CD14-positive monocyte (primary cell): ENCODE results near the gene KIF26B. TPM values are rescaled to one million over a fixed set of nuclear protein-coding genes. Genes with fewer than 3 reads are reported as not detected.

ENCODE experiments used
- DNase-seq, 3 donors: peaks; one replicate each; pipeline ENCODE4 v3.0.0-alpha.2; 2011 to 2022
- H2AFZ ChIP-seq: 2 replicates; pipeline ENCODE4 v1.6.0; 2012; ENCODE audit warnings: mild to moderate bottlenecking, low read depth, low read length, inconsistent platforms; ENCODE audit not compliant: insufficient read depth, poor library complexity, severe bottlenecking
- H3K27ac ChIP-seq, 2 donors: 1 replicate in 1 of 2; 2 replicates in 1 of 2; pipeline ENCODE4 v1.5.1; 2012 to 2013; ENCODE audit warnings: low read length in 2 of 2, control low read depth in 1 of 2, inconsistent platforms in 1 of 2, low read depth in 1 of 2, mild to moderate bottlenecking in 1 of 2
- H3K27me3 ChIP-seq, 2 donors: one replicate each; pipeline versions ENCODE4 v1.6.0 to v1.6.1; 2011 to 2013; ENCODE audit warnings: low read length in 2 of 2; ENCODE audit not compliant: control insufficient read depth in 2 of 2, insufficient read depth in 2 of 2
- H3K36me3 ChIP-seq, 2 donors: replicated peaks in 1 of 2; 1 replicate in 1 of 2; 2 replicates in 1 of 2; pipeline versions ENCODE4 v1.5.1 to v1.6.1; 2012 to 2013; ENCODE audit warnings: low read length in 2 of 2, control low read depth in 1 of 2, inconsistent platforms in 1 of 2, mild to moderate bottlenecking in 1 of 2; ENCODE audit not compliant: insufficient read depth in 2 of 2, control insufficient read depth in 1 of 2
- H3K4me1 ChIP-seq, 2 donors: 1 replicate in 1 of 2; 2 replicates in 1 of 2; pipeline versions ENCODE4 v1.5.1 to v1.6.1; 2012 to 2013; ENCODE audit warnings: low read length in 2 of 2, control low read depth in 1 of 2, inconsistent platforms in 1 of 2, mild to moderate bottlenecking in 1 of 2, moderate library complexity in 1 of 2; ENCODE audit not compliant: insufficient read depth in 2 of 2, control insufficient read depth in 1 of 2
- H3K4me2 ChIP-seq: replicated peaks from 2 replicates; pipeline ENCODE3; 2012; ENCODE audit warnings: low read length, moderate library complexity, mild to moderate bottlenecking; ENCODE audit not compliant: poor library complexity, severe bottlenecking; ENCODE audit errors: extremely low read depth
- H3K4me3 ChIP-seq, 3 experiments: fragments of 200-600 bp in 1 of 3; sonication (generic) in 1 of 3; replicated peaks in 1 of 3; 1 replicate in 2 of 3; 2 replicates in 1 of 3; pipeline ENCODE4 v1.5.1; 2011 to 2013; ENCODE audit warnings: low read length in 3 of 3, mild to moderate bottlenecking in 3 of 3, control low read depth in 2 of 3, low read depth in 2 of 3, inconsistent platforms in 1 of 3, moderate library complexity in 1 of 3
- H3K79me2 ChIP-seq: 2 replicates; pipeline ENCODE4 v1.6.0; 2012; ENCODE audit warnings: mild to moderate bottlenecking, control low read depth, inconsistent platforms, low read length, moderate library complexity; ENCODE audit not compliant: insufficient read depth
- H3K9ac ChIP-seq: 2 replicates; pipeline ENCODE4 v1.6.0; 2017; ENCODE audit warnings: low read length, mild to moderate bottlenecking; ENCODE audit not compliant: insufficient read depth, poor library complexity, severe bottlenecking
- H3K9me3 ChIP-seq, 2 donors: replicated peaks in 1 of 2; 1 replicate in 1 of 2; 2 replicates in 1 of 2; pipeline versions ENCODE4 v1.5.1 to v1.6.1; 2012 to 2013; ENCODE audit warnings: low read length in 2 of 2, control low read depth in 1 of 2; ENCODE audit not compliant: control insufficient read depth in 1 of 2, insufficient read depth in 1 of 2
- H4K20me1 ChIP-seq: 2 replicates; pipeline ENCODE4 v1.6.0; 2012; ENCODE audit warnings: mild to moderate bottlenecking, low read length, control low read depth, moderate library complexity; ENCODE audit not compliant: insufficient read depth
- H3K27ac Mint-ChIP-seq, 7 donors: one replicate each; pipeline ENCODE4 v1.8.0; 2020; ENCODE audit warnings: mild to moderate bottlenecking in 7 of 7, mixed read lengths in 7 of 7, moderate library complexity in 6 of 7, inconsistent platforms in 2 of 7
- H3K27me3 Mint-ChIP-seq, 3 donors: one replicate each; pipeline ENCODE4 v1.8.0; 2021 to 2022; ENCODE audit warnings: low read depth in 3 of 3, mild to moderate bottlenecking in 3 of 3, mixed read lengths in 3 of 3, moderate library complexity in 3 of 3, inconsistent platforms in 1 of 3
- H3K36me3 Mint-ChIP-seq, 2 donors: one replicate each; pipeline ENCODE4 v1.8.0; 2020; ENCODE audit warnings: mixed read lengths in 2 of 2, inconsistent platforms in 1 of 2, mild to moderate bottlenecking in 1 of 2
- H3K4me1 Mint-ChIP-seq: one replicate; pipeline ENCODE4 v1.8.0; 2020; ENCODE audit warnings: mild to moderate bottlenecking, mixed read lengths
- H3K4me3 Mint-ChIP-seq, 2 donors: one replicate each; pipeline ENCODE4 v1.8.0; 2020; ENCODE audit warnings: mild to moderate bottlenecking in 2 of 2, mixed read lengths in 2 of 2, moderate library complexity in 1 of 2
- H3K9me3 Mint-ChIP-seq, 7 donors: one replicate each; pipeline ENCODE4 v1.8.0; 2020 to 2022; ENCODE audit warnings: mixed read lengths in 7 of 7, mild to moderate bottlenecking in 6 of 7, moderate library complexity in 6 of 7, inconsistent platforms in 2 of 7
- CTCF ChIP-seq: fragments of 200-600 bp; IDR thresholded peaks from one replicate; pipeline ENCODE4 v1.8.0; 2022; ENCODE audit warnings: antibody characterized with exemption, mild to moderate bottlenecking
- WGBS: methylation state at CpG from one replicate; pipeline ENCODE4 v1.1.5; 2013; ENCODE audit warnings: missing lambda C conversion rate; ENCODE audit not compliant: insufficient coverage; 5-methylcytosine and 5-hydroxymethylcytosine counted together
- intact Hi-C, 2 donors: fragments of 100-400 bp; cut with micrococcal nuclease; formaldehyde crosslinking; loops; one replicate each; pipeline versions ENCODE4 v1.15.0 to v1.15.1; 2023
- polyA plus RNA-seq, 3 donors: library from polyadenylated mRNA; depleted of rRNA in 1 of 3; unstranded in 2 of 3; stranded (reverse) in 1 of 3; fragments of 300-500 nt in 2 of 3; fragments of >200 nt in 1 of 3; fragmentation: Illumina TruSeq in 2 of 3; gene quantifications; 1 replicate in 2 of 3; 2 replicates in 1 of 3; pipeline ENCODE4 v1.2.3, GENCODE V29; 2012 to 2021

Gene KIF26B
- polyA plus RNA-seq, 3 donors = 0.01 to 0.05 TPM; not detected in 1

GRCh38 chr1:245380790-245381535 lies 226.2 kb downstream of the KIF26B start:
- Histone ChIP-seq H3K4me3 (no peak overlapping the region), H3K27me3 (peaks cover 5 to 8% of the 10 kb centered on the region in 2 donors), H3K4me1 (no peaks in the 10 kb centered on the region), H3K27ac (no peak overlapping the region), H3K4me2 (no peak overlapping the region), H4K20me1 (no peaks in the 10 kb centered on the region), H3K9ac (no peak overlapping the region), H2AFZ (no peak overlapping the region), H3K36me3 (no peaks in the 10 kb centered on the region), H3K9me3 (no peaks in the 10 kb centered on the region), H3K79me2 (no peaks in the 10 kb centered on the region)
- Mint-ChIP-seq H3K4me3 (no peak overlapping the region), H3K27ac (no peak overlapping the region), H3K4me1 (no peaks in the 10 kb centered on the region), H3K27me3 (peaks cover 10 to 26% (median 22%) of the 10 kb centered on the region in 3 donors), H3K9me3 (peaks cover 0 to 2% (median 0%) of the 10 kb centered on the region in 7 donors), H3K36me3 (no peaks in the 10 kb centered on the region)
- 75% methylated on average over 4 of the region's 11 CpGs for WGBS
- intact Hi-C loops = no loop called here
- DNase-seq = no peak
- TF ChIP-seq CTCF = no peak

GRCh38 chr1:245382981-245383380 lies 228.2 kb downstream of the KIF26B start:
- Histone ChIP-seq H3K4me1 (no peaks in the 10 kb centered on the region), H4K20me1 (no peaks in the 10 kb centered on the region), H2AFZ (no peak overlapping the region), H3K9ac (no peak overlapping the region), H3K4me3 (no peak overlapping the region), H3K4me2 (no peak overlapping the region), H3K9me3 (no peaks in the 10 kb centered on the region), H3K27ac (no peak overlapping the region), H3K27me3 (peaks cover 5 to 8% of the 10 kb centered on the region in 2 donors), H3K36me3 (no peaks in the 10 kb centered on the region), H3K79me2 (no peaks in the 10 kb centered on the region)
- 91% methylated on average over 8 of the region's 9 CpGs for WGBS
- no peaks in the 10 kb centered on the region for H3K9me3 Mint-ChIP-seq
- H3K4me1 Mint-ChIP-seq = no peaks in the 10 kb centered on the region
- intact Hi-C loops = no loop called here
- H3K4me3 Mint-ChIP-seq = no peak overlapping the region
- peaks cover 16 to 34% (median 21%) of the 10 kb centered on the region in 3 donors for H3K27me3 Mint-ChIP-seq
- no peak for TF ChIP-seq CTCF
- H3K27ac Mint-ChIP-seq = no peak overlapping the region
- H3K36me3 Mint-ChIP-seq = no peaks in the 10 kb centered on the region
- no peak for DNase-seq
